GM12878 (cell line): Measurements from ENCODE around the gene CREB5. TPM values are rescaled to one million over a fixed set of nuclear protein-coding genes. Genes with fewer than 3 reads are reported as not detected.

Experiments
- ATAC-seq: fragments of 200-7000 bp; cut with Tn5 transposase; 3 replicates; pipeline ENCODE4 v1.9.1; 2020; ENCODE audit warnings: mild to moderate bottlenecking, moderate library complexity
- BruUV-seq: library from RNA; stranded (reverse); fragments of 400-500 nt; replicated peaks from 2 replicates; lab custom pipeline; 2021; lab: Mats Ljungman, UMichigan
- CTCF ChIA-PET: fragments of 300-600 bp; sonication (Branson Sonifier 250); formaldehyde crosslinking; extraction: SDS; loops from one replicate; lab custom pipeline; 2021; ENCODE audit warnings: inconsistent platforms; lab: Yijun Ruan, JAX
- POLR2A ChIA-PET: fragments of 350-600 bp; formaldehyde crosslinking; extraction: SDS; loops from one replicate; lab custom pipeline; 2021; ENCODE audit warnings: inconsistent platforms; lab: Charles Lee
- RAD21 ChIA-PET: fragments of 300-600 bp; sonication (Branson Sonifier 250); formaldehyde crosslinking; loops from one replicate; lab custom pipeline; 2023; ENCODE audit warnings: antibody characterized with exemption; ENCODE audit not compliant: unreplicated experiment; lab: Charles Lee
- SMC1A ChIA-PET: fragments of 300-600 bp; sonication (Branson Sonifier 250); formaldehyde crosslinking; loops from one replicate; lab custom pipeline; 2023; ENCODE audit not compliant: unreplicated experiment, uncharacterized antibody; lab: Charles Lee
- DNase-seq: peaks from one replicate; pipeline ENCODE4 v3.0.0-alpha.2; 2011; ENCODE audit warnings: low read depth, low spot score
- FAIRE-seq: peaks from 3 replicates; lab custom pipeline; 2011; peaks lifted over from hg19 to GRCh38; lab: Jason Lieb, UNC
- H2AFZ ChIP-seq: 2 replicates; pipeline ENCODE4 v1.6.0; 2011; ENCODE audit warnings: low read depth, low read length, control low read depth; ENCODE audit not compliant: control insufficient read depth
- H3K27ac ChIP-seq: 2 replicates; pipeline ENCODE4 v1.5.1; 2011; ENCODE audit warnings: control low read depth; ENCODE audit not compliant: control insufficient read depth, insufficient read depth
- H3K27me3 ChIP-seq, 2 experiments: replicated peaks in 1 of 2; 2 replicates each; pipeline versions ENCODE4 v1.6.0 to v1.6.1; 2011; ENCODE audit warnings: low read length in 1 of 2; ENCODE audit not compliant: control insufficient read depth in 2 of 2, insufficient read depth in 2 of 2
- H3K36me3 ChIP-seq, 2 experiments: 2 replicates each; pipeline ENCODE4 v1.5.1; 2011; ENCODE audit warnings: low read length in 1 of 2; ENCODE audit not compliant: control insufficient read depth in 2 of 2, insufficient read depth in 2 of 2
- H3K4me1 ChIP-seq: 2 replicates; pipeline ENCODE4 v1.6.1; 2011; ENCODE audit warnings: mild to moderate bottlenecking, low read length, moderate library complexity, mixed read lengths; ENCODE audit not compliant: control insufficient read depth, insufficient read depth
- H3K4me2 ChIP-seq: 2 replicates; pipeline ENCODE4 v1.6.0; 2011; ENCODE audit warnings: control low read depth; ENCODE audit not compliant: control insufficient read depth, insufficient read depth
- H3K4me3 ChIP-seq: fragments of 200-600 bp; sonication (generic); 2 replicates; pipeline ENCODE4 v1.5.1; 2016
- H3K79me2 ChIP-seq: 2 replicates; pipeline ENCODE4 v1.6.0; 2011; ENCODE audit warnings: low read length; ENCODE audit not compliant: control insufficient read depth, insufficient read depth
- H3K9ac ChIP-seq: 2 replicates; pipeline ENCODE4 v1.8.0; 2011; ENCODE audit warnings: low read length, control low read depth, mixed read lengths; ENCODE audit not compliant: control insufficient read depth, insufficient read depth
- H3K9me3 ChIP-seq: replicated peaks from 3 replicates; pipeline ENCODE4 v1.5.1; 2011; ENCODE audit warnings: mild to moderate bottlenecking, low read length; ENCODE audit not compliant: control insufficient read depth, insufficient read depth
- H4K20me1 ChIP-seq: 2 replicates; pipeline ENCODE4 v1.6.0; 2011; ENCODE audit not compliant: control insufficient read depth, insufficient read depth
- CHD4 ChIP-seq: fragments of 200-600 bp; sonication (generic); IDR thresholded peaks from 2 replicates; pipeline ENCODE4 v1.6.1; 2016; ENCODE audit warnings: mild to moderate bottlenecking
- FOXK2 ChIP-seq: fragments of 450-650 bp; IDR thresholded peaks from 2 replicates; pipeline ENCODE4 v1.6.1; 2017; ENCODE audit warnings: mild to moderate bottlenecking, moderate library complexity
- HSF1 ChIP-seq: fragments of 150-350 bp; IDR thresholded peaks from 2 replicates; pipeline ENCODE4 v1.6.1; 2014; ENCODE audit warnings: mild to moderate bottlenecking, low read depth, low read length
- NBN ChIP-seq: fragments of 450-650 bp; IDR thresholded peaks from 2 replicates; pipeline ENCODE4 v1.6.1; 2016
- NKRF ChIP-seq: fragments of 450-650 bp; conservative IDR thresholded peaks from 2 replicates; pipeline ENCODE4 v1.6.1; 2017; ENCODE audit warnings: mild to moderate bottlenecking, moderate library complexity
- RFX5 ChIP-seq: IDR thresholded peaks from 2 replicates; pipeline ENCODE4 v1.6.1; 2011; ENCODE audit warnings: low read depth, low read length, improper control_type of control experiment
- ZBTB4 ChIP-seq: fragments of 450-650 bp; formaldehyde crosslinking; IDR thresholded peaks from 2 replicates; pipeline ENCODE4 v1.4.0; 2022; ENCODE audit warnings: mild to moderate bottlenecking, moderate library complexity
- WGBS: methylation state at CpG from one replicate; pipeline ENCODE4 v1.1.6; 2016; ENCODE audit warnings: low lambda C conversion rate; ENCODE audit not compliant: insufficient replicate concordance, insufficient coverage; ENCODE audit errors: missing lambda C conversion rate; 5-methylcytosine and 5-hydroxymethylcytosine counted together
- in situ Hi-C: fragments of 300-500 bp; cut with MboI; formaldehyde crosslinking; loops from 9 replicates; pipeline ENCODE4 v1.14.3; 2018; ENCODE audit warnings: mixed read lengths
- intact Hi-C: fragments of 100-400 bp; cut with micrococcal nuclease; formaldehyde crosslinking; loops from one replicate; pipeline ENCODE4 v1.14.2; 2022; ENCODE audit not compliant: unreplicated experiment
- polyA plus RNA-seq, 11 experiments: library from polyadenylated mRNA; depleted of rRNA in 4 of 11; unstranded in 6 of 11; stranded (reverse) in 5 of 11; fragments of >200 nt; fragmentation: Nextera tagmentation in 4 of 11; fragmentation: Illumina TruSeq in 1 of 11; extraction: Ambion mirVana in 4 of 11; extraction: Trizol in 1 of 11; gene quantifications; 1 replicate in 1 of 11; 2 replicates in 10 of 11; pipeline versions ENCODE4 v1.2.1 to v1.2.3, GENCODE V29; 2011 to 2016; ENCODE audit warnings: inconsistent platforms in 2 of 11, missing spikeins in 2 of 11, low read depth in 1 of 11
- total RNA-seq, 4 experiments: library from RNA; depleted of rRNA in 3 of 4; stranded (reverse); fragments of >200 nt in 3 of 4; fragmentation: Illumina TruSeq in 1 of 4; extraction: Trizol in 1 of 4; gene quantifications; 2 replicates each; pipeline versions ENCODE4 v1.2.1 to v1.2.3, GENCODE V29; 2013 to 2021

The CREB5 gene
- total and polyA plus RNA-seq, 10 of the 15 experiments (the other 5 are each of a cell fraction or from before 2014, with no cell fraction given): 12.9 to 74.1 (median 53.0) TPM

GRCh38 chr7:28868712-28869111, 456.4 kb downstream of the CREB5 start:
- Histone ChIP-seq H3K36me3 (no peaks in the 10 kb centered on the region), H3K4me3 (no peak overlapping the region), H3K79me2 (no peaks in the 10 kb centered on the region), H3K9me3 (no peaks in the 10 kb centered on the region), H3K4me1 (no peaks in the 10 kb centered on the region), H2AFZ (no peak overlapping the region), H3K27me3 (peaks cover 1 to 7% of the 10 kb centered on the region in 2 experiments; a peak in 3 of 4 replicates), H3K27ac (no peak overlapping the region), H3K9ac (no peak overlapping the region), H3K4me2 (no peak overlapping the region), H4K20me1 (no peaks in the 10 kb centered on the region)
- in situ Hi-C loops (no loop called here), intact Hi-C loops (no loop called here)
- WGBS: 10% methylated on average over 2 of the region's 2 CpGs
- POLR2A ChIA-PET: no interaction called here
- TF ChIP-seq NBN (no peak), RFX5 (no peak), FOXK2 (no peak), HSF1 (no peak), NKRF (no peak), CHD4 (no peak), ZBTB4 (CRISPR knock-in tag) (no peak)
- CTCF ChIA-PET: interaction anchor here (1.1 to 1.3 kb wide), 2 partner anchors 15 to 494 kb away, joined by 3 to 4 read pairs; no protein-coding TSS in a partner anchor
- no TSS peak for BruUV-seq
- no peak for FAIRE-seq
- RAD21 ChIA-PET: no interaction called here
- no peak for ATAC-seq
- no peak for DNase-seq
- SMC1A ChIA-PET: interaction anchor here (0.9 kb wide), 1 partner anchor 11 kb away, joined by 5 read pairs; no protein-coding TSS in a partner anchor
